Hepatocyte (in vitro differentiated cells): ENCODE measurements around the gene ATXN1. TPM values are rescaled to one million over a fixed set of nuclear protein-coding genes. Genes with fewer than 3 reads are reported as not detected.
A peak's percentile ranks its signal among the peaks of the same experiment; 100 is the strongest.

Source experiments
- DNase-seq: peaks from one replicate; pipeline ENCODE4 v3.0.0-alpha.2; 2016; ENCODE audit warnings: low spot score
- H2AFZ ChIP-seq: fragments of 200-600 bp; sonication (generic); 2 replicates; pipeline ENCODE4 v1.6.0; 2016; ENCODE audit warnings: antibody characterized with exemption, mild to moderate bottlenecking
- H3K27ac ChIP-seq: fragments of 200-600 bp; sonication (generic); 2 replicates; pipeline ENCODE4 v1.5.1; 2016; ENCODE audit warnings: mild to moderate bottlenecking
- H3K27me3 ChIP-seq: fragments of 200-600 bp; sonication (generic); 2 replicates; pipeline ENCODE4 v1.6.1; 2016
- H3K36me3 ChIP-seq: fragments of 200-600 bp; sonication (generic); replicated peaks from 2 replicates; pipeline ENCODE4 v1.5.1; 2016; ENCODE audit warnings: low read depth; ENCODE audit not compliant: insufficient read depth
- H3K4me1 ChIP-seq: fragments of 200-600 bp; sonication (generic); 2 replicates; pipeline ENCODE4 v1.5.1; 2016; ENCODE audit warnings: mild to moderate bottlenecking, moderate library complexity; ENCODE audit not compliant: insufficient read depth
- H3K4me2 ChIP-seq: fragments of 200-600 bp; sonication (generic); 2 replicates; pipeline ENCODE4 v1.6.0; 2016
- H3K4me3 ChIP-seq: fragments of 200-600 bp; sonication (generic); 2 replicates; pipeline ENCODE4 v1.5.1; 2016; ENCODE audit warnings: mild to moderate bottlenecking
- H3K79me2 ChIP-seq: fragments of 200-600 bp; sonication (generic); 2 replicates; pipeline ENCODE4 v1.6.0; 2017; ENCODE audit warnings: mild to moderate bottlenecking
- H3K9me2 ChIP-seq: fragments of 200-600 bp; sonication (generic); replicated peaks from 2 replicates; pipeline ENCODE4 v1.6.0; 2017; ENCODE audit warnings: mild to moderate bottlenecking; ENCODE audit not compliant: insufficient read depth
- H3K9me3 ChIP-seq: fragments of 200-600 bp; sonication (generic); 2 replicates; pipeline ENCODE4 v1.5.1; 2016; ENCODE audit warnings: low read depth, mild to moderate bottlenecking
- H4K20me1 ChIP-seq: fragments of 200-600 bp; sonication (generic); 2 replicates; pipeline ENCODE4 v1.6.0; 2016; ENCODE audit warnings: mild to moderate bottlenecking; ENCODE audit not compliant: insufficient read depth, poor library complexity, severe bottlenecking
- EZH2 ChIP-seq: fragments of 200-600 bp; sonication (generic); IDR thresholded peaks from 2 replicates; pipeline ENCODE4 v1.6.1; 2016; ENCODE audit warnings: antibody characterized with exemption, mild to moderate bottlenecking, borderline replicate concordance
- EZH2phosphoT487 ChIP-seq: fragments of 200-600 bp; sonication (generic); IDR thresholded peaks from one replicate; pipeline ENCODE4 v1.6.1; 2018; ENCODE audit warnings: antibody characterized with exemption, mild to moderate bottlenecking, low read depth, moderate library complexity; ENCODE audit not compliant: unreplicated experiment, severe bottlenecking
- WGBS: methylation state at CpG from one replicate; pipeline ENCODE4 v1.1.6; 2016; ENCODE audit warnings: low lambda C conversion rate; ENCODE audit errors: missing lambda C conversion rate; 5-methylcytosine and 5-hydroxymethylcytosine counted together
- polyA plus RNA-seq: library from polyadenylated mRNA; unstranded; fragments of >200 nt; fragmentation: Nextera tagmentation; extraction: Ambion mirVana; gene quantifications from 2 replicates; pipeline ENCODE4 v1.2.1, GENCODE V29; 2016
- total RNA-seq: library from RNA; depleted of rRNA; stranded (reverse); fragments of >200 nt; gene quantifications from 2 replicates; pipeline ENCODE4 v1.2.3, GENCODE V29; 2014
- TF ChIP-seq, protein P1 (sequence below): fragments of 200-600 bp; sonication (generic); IDR thresholded peaks from 2 replicates; pipeline ENCODE4 v1.5.1; 2016; ENCODE audit warnings: antibody characterized with exemption, mild to moderate bottlenecking; ENCODE audit not compliant: poor library complexity

Gene ATXN1
- total and polyA plus RNA-seq, 2 experiments from 2014 or later: 14.7 to 32.6 TPM

DNA sequence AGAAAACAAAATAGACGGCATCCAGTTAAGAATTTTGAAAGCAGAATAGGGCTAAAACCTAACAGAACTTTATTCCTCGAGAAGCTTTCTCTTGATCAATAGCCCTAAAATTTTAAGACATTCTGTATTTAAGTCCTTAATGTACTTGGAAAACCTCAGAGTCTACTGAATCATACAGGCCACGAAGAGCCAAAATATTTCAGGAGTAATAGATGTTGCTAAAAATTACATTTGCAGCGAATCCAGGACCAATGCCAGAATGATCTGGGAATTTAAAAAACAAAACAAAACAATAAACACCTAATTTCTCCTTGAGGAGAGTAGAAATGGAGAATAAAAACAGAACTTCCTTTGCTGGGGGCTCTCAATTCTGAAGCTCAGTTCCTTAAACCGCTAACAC lies 23.3 kb downstream of the ATXN1 start:
- H3K4me1 ChIP-seq: peaks cover 30% of the 10 kb centered on the region

DNA sequence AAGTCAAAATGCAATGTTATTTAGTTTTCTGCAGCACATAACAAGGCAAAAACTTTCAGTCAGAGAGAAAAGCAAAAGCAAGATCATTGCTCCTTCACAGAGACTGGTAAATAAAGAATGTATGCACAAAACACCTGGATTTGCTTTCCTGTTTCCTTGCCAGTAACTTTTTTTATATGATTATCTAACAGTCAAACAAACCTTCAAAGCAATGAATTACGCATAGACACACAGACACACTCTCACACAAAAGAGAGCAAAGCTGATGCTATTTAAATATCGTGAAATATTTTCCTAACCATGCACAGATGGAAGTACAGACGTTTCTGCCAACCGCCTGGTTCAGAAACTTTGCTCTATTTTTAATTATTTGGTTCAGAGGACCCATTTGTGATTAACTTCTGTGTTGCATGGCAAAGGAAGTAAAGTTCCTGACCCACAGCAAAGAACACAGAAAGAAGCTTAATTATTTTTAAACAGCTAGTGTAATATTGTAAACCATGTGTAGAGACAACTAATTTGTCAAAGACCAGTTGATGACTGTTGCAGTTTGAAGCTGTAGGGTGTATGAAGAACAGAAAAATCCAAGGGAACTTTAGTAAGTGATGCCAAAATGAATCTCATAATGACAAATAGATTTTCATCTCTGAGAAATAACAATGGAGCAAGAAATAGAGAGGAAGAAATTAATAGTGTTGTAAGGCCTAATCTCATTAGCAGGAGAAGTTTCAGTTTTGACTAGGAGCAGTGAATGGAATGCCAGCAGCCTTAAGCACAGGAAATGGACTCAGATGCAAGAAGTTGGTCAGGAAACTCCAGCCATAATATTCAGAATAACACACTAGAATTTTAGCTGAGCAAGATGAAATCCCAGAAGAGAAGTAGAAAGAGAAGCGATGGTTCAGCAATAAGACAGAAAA lies 24.1 kb downstream of the ATXN1 start:
- Histone ChIP-seq H3K27me3 (no peaks in the 10 kb centered on the region), H4K20me1 (no peaks in the 10 kb centered on the region), H3K79me2 (peaks cover 73% of the 10 kb centered on the region), H3K9me2 (no peaks in the 10 kb centered on the region), H3K36me3 (no peaks in the 10 kb centered on the region), H2AFZ (no peak overlapping the region), H3K4me1 (peaks cover 29% of the 10 kb centered on the region), H3K9me3 (no peaks in the 10 kb centered on the region), H3K4me2 (peak overlapping the region; percentile 47), H3K27ac (peak overlapping the region; percentile 51), H3K4me3 (no peak overlapping the region)
- DNase-seq: no peak
- WGBS: 66% methylated on average over 5 of the region's 5 CpGs
- no peak for TF ChIP-seq EZH2phosphoT487
- TF ChIP-seq EZH2: no peak
- TF ChIP-seq, protein P1, sequence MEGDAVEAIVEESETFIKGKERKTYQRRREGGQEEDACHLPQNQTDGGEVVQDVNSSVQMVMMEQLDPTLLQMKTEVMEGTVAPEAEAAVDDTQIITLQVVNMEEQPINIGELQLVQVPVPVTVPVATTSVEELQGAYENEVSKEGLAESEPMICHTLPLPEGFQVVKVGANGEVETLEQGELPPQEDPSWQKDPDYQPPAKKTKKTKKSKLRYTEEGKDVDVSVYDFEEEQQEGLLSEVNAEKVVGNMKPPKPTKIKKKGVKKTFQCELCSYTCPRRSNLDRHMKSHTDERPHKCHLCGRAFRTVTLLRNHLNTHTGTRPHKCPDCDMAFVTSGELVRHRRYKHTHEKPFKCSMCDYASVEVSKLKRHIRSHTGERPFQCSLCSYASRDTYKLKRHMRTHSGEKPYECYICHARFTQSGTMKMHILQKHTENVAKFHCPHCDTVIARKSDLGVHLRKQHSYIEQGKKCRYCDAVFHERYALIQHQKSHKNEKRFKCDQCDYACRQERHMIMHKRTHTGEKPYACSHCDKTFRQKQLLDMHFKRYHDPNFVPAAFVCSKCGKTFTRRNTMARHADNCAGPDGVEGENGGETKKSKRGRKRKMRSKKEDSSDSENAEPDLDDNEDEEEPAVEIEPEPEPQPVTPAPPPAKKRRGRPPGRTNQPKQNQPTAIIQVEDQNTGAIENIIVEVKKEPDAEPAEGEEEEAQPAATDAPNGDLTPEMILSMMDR: no peak

More for the DNA sequence above, 23.3 kb downstream of the ATXN1 start:
- no peak overlapping the region for H2AFZ ChIP-seq
- 82% methylated on average over 5 of the region's 5 CpGs for WGBS
- peaks cover 77% of the 10 kb centered on the region for H3K79me2 ChIP-seq
- H3K9me2 ChIP-seq: no peaks in the 10 kb centered on the region
- H3K27ac ChIP-seq: no peak overlapping the region
- no peaks in the 10 kb centered on the region for H4K20me1 ChIP-seq
- H3K27me3 ChIP-seq: no peaks in the 10 kb centered on the region
- no peaks in the 10 kb centered on the region for H3K36me3 ChIP-seq
- no peaks in the 10 kb centered on the region for H3K9me3 ChIP-seq
- no peak for DNase-seq
- H3K4me2 ChIP-seq: no peak overlapping the region
- no peak overlapping the region for H3K4me3 ChIP-seq
- no peak for TF ChIP-seq EZH2phosphoT487
- TF ChIP-seq, protein P1: no peak
- no peak for TF ChIP-seq EZH2

DNA sequence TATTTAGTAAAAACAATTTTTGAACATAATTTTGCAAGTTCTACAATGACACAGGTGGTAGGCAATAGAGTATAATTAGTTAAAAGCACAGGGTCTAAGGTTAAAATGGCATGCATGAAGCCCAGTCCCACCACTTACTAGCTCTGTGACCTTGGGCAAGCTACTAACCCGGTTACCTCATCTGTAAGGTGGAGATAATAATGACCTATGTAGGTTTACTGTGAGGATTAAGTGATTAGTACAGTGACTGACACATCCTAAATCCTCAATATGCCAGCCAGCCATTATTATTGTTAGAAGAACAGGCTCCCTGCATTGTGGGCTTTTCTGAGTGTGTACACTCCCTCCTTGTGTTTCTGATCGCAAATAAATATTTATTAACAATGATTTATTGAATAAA lies 26.2 kb downstream of the ATXN1 start:
- no peak for TF ChIP-seq EZH2phosphoT487
- no peak for TF ChIP-seq EZH2
- TF ChIP-seq, protein P1: no peak
- DNase-seq: no peak
- Histone ChIP-seq H3K4me2 (no peak overlapping the region), H3K4me3 (no peak overlapping the region), H3K36me3 (no peaks in the 10 kb centered on the region), H2AFZ (no peak overlapping the region), H3K27ac (no peak overlapping the region), H3K9me3 (no peaks in the 10 kb centered on the region), H3K4me1 (peaks cover 35% of the 10 kb centered on the region), H3K79me2 (peaks cover 74% of the 10 kb centered on the region), H4K20me1 (no peaks in the 10 kb centered on the region), H3K27me3 (no peaks in the 10 kb centered on the region), H3K9me2 (no peaks in the 10 kb centered on the region)
- WGBS: 70% methylated on average over 2 of the region's 2 CpGs
